Measurements from ENCODE around the gene SYS1. TPM values are rescaled to one million over a fixed set of nuclear protein-coding genes. Genes with fewer than 3 reads are reported as not detected.

Gene SYS1
- total RNA-seq, 1 experiment from 2014 or later, result 20.5 TPM

DNA sequence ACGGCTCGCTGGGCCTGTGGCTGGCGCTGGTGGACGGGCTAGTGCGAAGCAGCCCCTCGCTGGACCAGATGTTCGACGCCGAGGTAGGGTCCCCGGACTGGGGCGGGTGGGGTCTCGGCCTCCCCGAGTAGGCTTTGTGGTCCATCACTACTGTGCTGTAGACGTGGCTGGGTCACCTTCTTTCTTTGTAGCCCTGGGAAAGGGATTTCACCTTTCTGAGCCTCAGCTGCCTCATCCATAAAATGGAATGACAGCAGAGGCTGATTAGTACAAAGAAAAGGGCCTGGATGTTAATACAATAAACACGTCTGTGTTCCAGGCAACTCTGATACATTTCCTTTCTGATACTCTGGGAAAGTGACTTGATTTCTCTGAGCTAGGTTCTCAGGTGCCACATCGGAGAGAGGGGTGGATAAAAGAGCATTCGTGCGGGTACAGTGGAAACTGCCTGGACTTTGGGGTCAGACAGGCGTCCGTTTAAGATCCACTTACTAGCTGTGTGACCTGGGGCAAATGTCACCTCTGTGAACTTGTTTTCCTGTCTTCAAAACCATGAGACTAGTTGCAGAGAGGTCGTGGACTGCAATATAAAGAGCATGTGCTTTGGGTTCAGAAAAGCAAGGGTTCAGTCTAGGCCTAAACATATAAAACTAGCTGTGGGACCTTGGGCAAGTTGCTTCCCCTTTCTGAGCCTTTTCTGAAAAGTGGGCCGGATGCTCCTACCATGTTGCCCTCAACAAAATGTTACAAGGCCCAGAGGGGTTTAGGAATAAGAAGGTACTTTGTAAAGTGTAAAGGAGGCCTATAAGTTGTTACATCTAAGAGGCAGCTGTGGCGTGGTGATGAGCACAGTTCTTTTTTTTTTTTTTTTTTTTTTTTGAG is 896 bp downstream of the SYS1 start:
- TSS peak; percentile 35 for BruUV-seq (replicated peaks)
- Histone ChIP-seq H3K9ac (ENCODE audit: low read length) (peak overlapping the region; percentile 87), H3K36me3 (ENCODE audit: control insufficient read depth in 1 of 2, insufficient read depth in 2 of 2, low read length in 2 of 2) (peaks cover 12 to 25% of the 10 kb centered on the region in 2 experiments; a peak in 3 of 4 replicates), H3K4me3 (replicated peaks in 1 of 2; ENCODE audit: low read depth in 1 of 2, low read length in 2 of 2) (peak overlapping the region; percentile 72 to 98), H3K9me3 (ENCODE audit: control insufficient read depth in 1 of 2, insufficient read depth in 1 of 2, low read depth in 1 of 2, low read length in 2 of 2) (no peaks in the 10 kb centered on the region), H3K4me2 (ENCODE audit: low read length) (peak overlapping the region; percentile 78), H3K4me1 (ENCODE audit: control insufficient read depth in 1 of 2, insufficient read depth in 2 of 2, low read length in 2 of 2) (peaks cover 32 to 42% of the 10 kb centered on the region in 2 experiments), H3K27me3 (ENCODE audit: insufficient read depth, low read length) (no peaks in the 10 kb centered on the region), H3K9me2 (ENCODE audit: insufficient read depth) (no peaks in the 10 kb centered on the region), H3K27ac (ENCODE audit: low read depth, low read length) (peak overlapping the region; percentile 80), H3K79me2 (ENCODE audit: insufficient read depth, low read length) (peaks cover 25% of the 10 kb centered on the region), H4K20me1 (ENCODE audit: insufficient read depth) (no peaks in the 10 kb centered on the region), H2AFZ (ENCODE audit: low read depth, low read length, poor library complexity, severe bottlenecking) (no peak overlapping the region)
- no peak for DNase-seq (ENCODE audit: low read depth, low spot score)
- POLR2A ChIA-PET, result interaction anchor here (1.0 to 3.3 kb wide), 11 partner anchors 9 to 86 kb away, joined by 3 to 34 read pairs (median 6); partner anchors contain the start of gene SDC4
- ATAC-seq, result no peak
- intact Hi-C loops (cut with micrococcal nuclease), result loop anchor here (1.0 kb wide), 1 partner anchor 72 kb away; no protein-coding TSS in a partner anchor
- RAD21 ChIA-PET (ENCODE audit: low non-redundant PET in 1 of 2, low total read pairs in 2 of 2, uncharacterized antibody in 2 of 2, unreplicated experiment in 2 of 2), result no interaction called here
- CTCF ChIA-PET, result interaction anchor here (1.0 to 4.6 kb wide), 18 partner anchors 10 to 407 kb away, joined by 3 to 55 read pairs (median 6); no protein-coding TSS in a partner anchor
- TF ChIP-seq POLR2AphosphoS5 (IDR thresholded peaks at IDR 0.05; ENCODE audit: low read depth, low read length) (no peak), ZBTB33 (IDR thresholded peaks at IDR 0.05; ENCODE audit: extremely low read depth, insufficient replicate concordance, low read length) (no peak), SP1 (IDR thresholded peaks at IDR 0.05; ENCODE audit: low read depth) (no peak), TCF7L2 (IDR thresholded peaks at IDR 0.05; ENCODE audit: borderline replicate concordance, extremely low read depth, insufficient read depth, insufficient read length) (no peak)
- TF ChIP-seq, protein P1, sequence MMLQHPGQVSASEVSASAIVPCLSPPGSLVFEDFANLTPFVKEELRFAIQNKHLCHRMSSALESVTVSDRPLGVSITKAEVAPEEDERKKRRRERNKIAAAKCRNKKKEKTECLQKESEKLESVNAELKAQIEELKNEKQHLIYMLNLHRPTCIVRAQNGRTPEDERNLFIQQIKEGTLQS (IDR thresholded peaks at IDR 0.05), result no peak
